NCI-H82 treated with DMSO at 0.1 percent for 48 hours (cell line): ENCODE data around the gene SLC13A3.

Experiments
- DNase-seq: peaks from one replicate; lab custom pipeline; 2025; ENCODE audit not compliant: unreplicated experiment; lab: John Stamatoyannopoulos, UW

Gene SLC13A3, protein sequence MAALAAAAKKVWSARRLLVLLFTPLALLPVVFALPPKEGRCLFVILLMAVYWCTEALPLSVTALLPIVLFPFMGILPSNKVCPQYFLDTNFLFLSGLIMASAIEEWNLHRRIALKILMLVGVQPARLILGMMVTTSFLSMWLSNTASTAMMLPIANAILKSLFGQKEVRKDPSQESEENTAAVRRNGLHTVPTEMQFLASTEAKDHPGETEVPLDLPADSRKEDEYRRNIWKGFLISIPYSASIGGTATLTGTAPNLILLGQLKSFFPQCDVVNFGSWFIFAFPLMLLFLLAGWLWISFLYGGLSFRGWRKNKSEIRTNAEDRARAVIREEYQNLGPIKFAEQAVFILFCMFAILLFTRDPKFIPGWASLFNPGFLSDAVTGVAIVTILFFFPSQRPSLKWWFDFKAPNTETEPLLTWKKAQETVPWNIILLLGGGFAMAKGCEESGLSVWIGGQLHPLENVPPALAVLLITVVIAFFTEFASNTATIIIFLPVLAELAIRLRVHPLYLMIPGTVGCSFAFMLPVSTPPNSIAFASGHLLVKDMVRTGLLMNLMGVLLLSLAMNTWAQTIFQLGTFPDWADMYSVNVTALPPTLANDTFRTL

DNA sequence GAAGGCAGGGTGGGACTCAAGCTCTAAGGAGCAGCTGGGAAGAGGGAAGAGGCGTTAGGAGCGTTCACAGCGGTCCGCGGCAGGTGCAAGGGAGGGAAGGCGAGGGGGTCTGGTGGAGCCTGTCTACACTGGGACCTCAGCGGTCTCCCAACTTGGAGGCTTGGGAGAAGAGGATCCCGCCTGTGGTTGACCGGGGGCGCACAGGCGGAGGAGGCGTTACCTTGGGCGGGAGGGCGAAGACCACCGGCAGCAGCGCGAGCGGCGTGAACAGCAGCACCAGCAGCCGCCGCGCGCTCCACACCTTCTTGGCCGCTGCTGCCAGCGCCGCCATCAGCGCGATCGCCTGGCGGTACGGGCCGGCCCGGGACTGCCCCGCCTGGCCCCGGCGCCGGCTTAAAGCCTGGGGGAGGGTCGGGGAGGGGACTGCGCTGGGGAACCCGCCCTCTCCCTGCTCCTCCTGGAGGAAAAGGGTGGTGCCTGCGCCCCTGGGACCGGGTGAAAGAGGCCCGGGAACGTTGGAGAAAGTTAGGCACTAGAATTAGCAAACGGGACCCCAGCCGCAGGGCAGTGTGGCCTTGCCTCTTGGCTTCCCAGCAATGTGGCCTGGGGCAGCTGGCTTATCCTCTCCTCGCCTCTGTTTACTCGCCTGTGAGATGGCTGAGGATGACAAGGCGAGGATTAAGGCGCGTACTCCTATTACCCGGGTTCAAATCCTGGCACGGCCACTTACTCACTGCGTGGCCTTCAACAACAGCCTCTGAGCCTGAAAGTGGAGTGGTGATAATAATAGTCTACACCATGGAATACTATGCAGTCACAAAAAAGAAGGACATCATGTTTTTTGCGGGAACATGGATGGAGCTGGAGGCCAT is at the start of gene SLC13A3:
SLC13A3 (minus strand) TSS at position 369 of the 872 bp plus-strand sequence; CDS start at position 331, 38 bp downstream.
- no peak for DNase-seq

DNA sequence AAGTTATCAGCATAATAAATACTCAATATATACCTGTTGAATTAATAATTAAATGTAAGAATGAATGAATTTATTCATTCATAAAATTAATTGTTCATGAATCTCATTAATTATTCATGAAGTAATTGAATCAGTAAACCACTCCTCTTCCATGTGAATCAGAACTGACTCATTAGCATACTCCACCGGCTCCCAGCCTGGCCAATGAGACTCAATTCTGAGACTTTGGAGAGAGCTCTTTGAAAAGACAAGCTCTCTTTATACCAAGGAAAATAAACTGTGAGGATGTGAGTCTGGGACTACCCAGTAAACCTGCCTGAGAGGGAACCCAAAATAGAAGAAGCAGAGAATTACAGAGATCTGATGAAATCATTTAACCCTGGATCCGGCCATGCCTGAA is 49.8 kb upstream of the SLC13A3 start:
- DNase-seq: no peak

GRCh38 chr20:46700481-46700880 is 49.2 kb upstream of the SLC13A3 start:
- no peak for DNase-seq

DNA sequence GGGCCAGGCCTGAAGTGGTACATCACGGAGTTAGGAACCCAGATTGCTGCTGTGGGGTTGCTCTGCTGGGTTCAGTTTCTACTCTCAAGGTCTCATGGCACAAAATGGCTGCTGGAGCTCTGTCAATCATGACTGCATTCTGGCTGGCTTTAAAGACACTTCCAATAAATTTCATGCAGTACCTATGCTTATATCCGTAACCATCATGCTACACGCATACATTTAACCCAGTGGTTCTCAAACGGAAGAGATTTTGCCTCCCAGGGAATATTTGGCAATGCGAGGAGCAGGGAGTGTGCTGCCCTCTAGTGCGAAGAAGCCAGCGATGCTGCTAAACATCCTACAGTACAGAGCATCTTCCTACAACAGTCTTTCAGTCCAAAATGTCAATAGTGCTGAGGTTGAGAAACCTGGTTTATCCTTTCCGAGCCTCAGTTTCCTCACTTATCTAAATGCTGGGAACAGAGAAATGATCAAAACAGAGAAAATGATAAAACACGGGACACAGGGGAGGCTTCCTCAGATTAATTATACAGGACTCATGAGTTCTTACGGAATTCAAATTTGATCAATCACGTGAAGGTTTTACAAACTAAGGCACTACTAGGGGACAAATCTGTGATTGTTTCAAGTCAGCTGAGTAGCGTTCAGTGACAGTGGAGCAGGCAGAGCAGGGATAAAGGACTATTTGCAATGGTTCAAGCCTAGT is 48.5 kb upstream of the SLC13A3 start:
- no peak for DNase-seq

DNA sequence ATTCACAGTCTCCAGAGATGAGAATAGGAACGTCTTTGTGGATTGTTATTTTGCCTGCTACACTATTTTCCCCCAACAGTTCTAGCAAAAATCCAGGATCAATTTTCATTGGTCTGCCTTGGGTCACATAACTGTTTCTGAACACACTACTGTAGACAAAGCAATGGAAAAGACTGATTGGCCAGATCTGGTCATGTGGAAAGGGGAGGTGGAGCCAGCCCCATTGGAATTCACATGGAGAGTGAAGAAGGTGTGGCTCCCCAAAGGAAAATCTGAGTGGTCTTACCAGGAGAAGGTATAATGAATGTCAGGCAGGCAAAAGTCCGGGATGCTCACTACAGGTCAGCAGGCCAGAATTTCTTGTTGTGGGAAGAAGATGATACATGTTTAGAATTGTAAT is 47.5 kb upstream of the SLC13A3 start:
- DNase-seq: no peak

- no peak for DNase-seq
Measured at GRCh38 chr20:46696791-46697279, 45.6 kb upstream of the SLC13A3 start.

DNA sequence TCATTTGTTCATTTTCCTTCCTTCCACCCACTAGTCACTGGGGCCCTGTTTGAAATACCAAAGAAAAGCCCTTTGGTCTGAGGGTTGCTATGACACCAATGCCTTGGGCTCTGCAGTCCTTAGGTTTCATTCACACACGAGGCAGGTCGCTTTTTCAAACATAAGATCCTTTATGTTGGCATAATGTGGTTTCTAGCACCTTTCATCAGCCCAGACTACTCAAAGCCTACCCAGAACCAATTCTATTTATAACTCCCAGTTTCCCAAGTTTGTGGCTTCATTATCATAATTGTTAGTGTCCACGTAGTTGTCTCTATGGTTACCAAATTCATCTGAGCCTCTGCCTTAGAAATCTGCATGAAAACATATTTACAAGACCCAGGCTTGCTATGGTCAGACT is 44.6 kb upstream of the SLC13A3 start:
- no peak for DNase-seq

DNA sequence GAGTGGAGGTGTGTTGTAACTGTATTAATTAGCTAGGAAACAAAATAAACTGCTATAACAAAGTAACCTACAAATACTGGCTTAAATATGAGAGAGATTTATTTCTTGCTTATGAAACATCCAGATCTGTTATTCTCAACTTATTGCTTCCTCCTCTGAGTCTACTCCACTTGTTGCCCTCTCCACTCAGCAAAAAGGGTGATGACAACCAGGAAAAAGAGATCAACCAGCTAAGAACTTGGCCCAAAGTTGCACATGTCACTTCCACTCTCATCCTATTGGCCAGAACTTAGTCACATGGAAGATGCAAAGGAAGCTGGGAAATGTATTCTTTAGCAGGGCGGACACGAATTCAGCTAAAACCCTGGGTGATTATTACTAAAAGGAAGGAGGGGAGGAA is 43.2 kb upstream of the SLC13A3 start:
- DNase-seq: peak; percentile 63

GRCh38 chr20:46691196-46691595 is 39.9 kb upstream of the SLC13A3 start:
- no peak for DNase-seq

DNA sequence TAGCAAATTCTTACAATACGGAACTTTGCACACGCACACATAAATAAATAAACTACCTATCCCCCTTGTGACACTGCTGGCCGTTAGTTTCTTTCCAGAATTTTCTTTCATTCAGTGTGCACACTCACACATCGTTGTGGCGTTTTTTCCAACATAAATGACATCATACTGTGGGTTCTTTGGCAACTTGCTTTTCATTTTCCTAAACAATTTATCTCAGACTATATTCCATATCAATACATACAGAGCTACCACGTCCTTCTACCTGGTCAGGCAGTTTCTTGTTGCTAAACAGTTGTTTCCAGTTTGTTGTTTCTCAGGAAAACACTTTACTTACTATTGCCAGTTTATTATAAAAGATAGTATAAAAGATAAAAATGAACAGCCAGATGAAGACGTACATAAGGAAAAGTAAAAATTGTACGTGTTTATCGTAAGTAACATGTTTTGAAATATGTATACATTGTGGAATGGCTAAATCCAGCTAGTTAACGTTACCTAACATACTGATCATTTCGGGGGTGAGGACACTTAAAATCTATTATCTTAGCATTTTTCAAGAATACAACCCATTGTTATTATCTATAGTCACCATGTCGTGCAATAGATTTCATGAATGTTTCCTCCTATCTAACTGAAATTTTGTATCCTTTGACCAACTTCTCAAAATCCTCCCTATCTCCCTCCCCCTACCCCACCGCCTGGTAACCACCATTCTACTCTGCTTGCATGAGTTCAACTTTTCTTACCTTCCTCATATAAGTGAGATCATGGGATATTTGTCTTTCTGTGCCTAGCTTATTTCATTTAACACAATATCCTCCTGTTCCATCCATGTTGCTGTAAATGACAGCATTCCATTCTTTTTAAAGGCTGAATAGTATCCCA is 39.2 kb upstream of the SLC13A3 start:
- DNase-seq: no peak

GRCh38 chr20:46689754-46690085 is 38.5 kb upstream of the SLC13A3 start:
- DNase-seq: no peak

GRCh38 chr20:46689082-46689753 is 38.0 kb upstream of the SLC13A3 start, which contains the start of gene TP53RK:
TP53RK (minus strand) TSS chr20:46689444; CDS start chr20:46689414, 30 bp downstream.
- peak; percentile 99 for DNase-seq

DNA sequence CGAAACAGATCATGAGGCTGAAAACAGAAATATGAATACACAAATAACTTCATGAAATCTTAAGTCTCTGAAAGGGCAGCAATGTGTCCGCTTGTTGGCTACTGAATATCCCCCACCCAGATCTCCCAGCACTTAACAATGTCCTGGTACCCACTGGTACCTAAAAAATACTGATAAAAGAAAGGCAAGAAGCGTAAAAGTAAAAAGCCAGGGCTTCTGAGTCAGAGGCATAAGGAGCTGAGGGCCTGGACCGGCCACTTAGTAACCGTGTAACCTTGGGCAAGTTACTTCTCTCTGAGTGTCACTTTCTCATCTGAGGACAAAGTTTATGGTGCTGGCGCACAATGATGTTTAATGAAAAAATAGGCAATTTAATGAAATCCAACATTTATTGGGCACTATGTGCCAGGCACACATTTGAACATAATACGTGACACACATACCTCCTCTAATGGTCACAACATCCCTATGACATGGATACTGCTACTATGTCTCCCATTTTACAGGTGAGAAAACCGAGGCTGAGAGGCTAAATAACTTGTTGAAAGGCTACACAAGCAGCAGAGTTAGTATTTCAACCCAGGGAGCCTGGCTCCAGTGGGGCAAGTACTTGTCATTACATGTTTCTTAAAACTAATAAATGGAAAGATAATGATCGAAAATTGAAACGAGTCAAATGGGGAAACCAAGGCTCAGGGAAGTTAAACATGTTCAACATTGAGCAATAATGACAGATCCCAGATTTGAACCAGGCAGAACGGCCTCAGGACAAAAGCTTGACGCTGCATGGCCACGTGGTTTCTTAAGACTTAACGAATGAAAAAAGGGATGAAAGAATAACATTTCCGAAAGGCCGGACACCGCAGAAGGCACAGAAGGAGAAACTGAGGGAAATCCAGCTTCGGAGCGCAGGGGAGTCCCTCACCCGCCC is 37.2 kb upstream of the SLC13A3 start:
- peak; percentile 15 for DNase-seq

DNA sequence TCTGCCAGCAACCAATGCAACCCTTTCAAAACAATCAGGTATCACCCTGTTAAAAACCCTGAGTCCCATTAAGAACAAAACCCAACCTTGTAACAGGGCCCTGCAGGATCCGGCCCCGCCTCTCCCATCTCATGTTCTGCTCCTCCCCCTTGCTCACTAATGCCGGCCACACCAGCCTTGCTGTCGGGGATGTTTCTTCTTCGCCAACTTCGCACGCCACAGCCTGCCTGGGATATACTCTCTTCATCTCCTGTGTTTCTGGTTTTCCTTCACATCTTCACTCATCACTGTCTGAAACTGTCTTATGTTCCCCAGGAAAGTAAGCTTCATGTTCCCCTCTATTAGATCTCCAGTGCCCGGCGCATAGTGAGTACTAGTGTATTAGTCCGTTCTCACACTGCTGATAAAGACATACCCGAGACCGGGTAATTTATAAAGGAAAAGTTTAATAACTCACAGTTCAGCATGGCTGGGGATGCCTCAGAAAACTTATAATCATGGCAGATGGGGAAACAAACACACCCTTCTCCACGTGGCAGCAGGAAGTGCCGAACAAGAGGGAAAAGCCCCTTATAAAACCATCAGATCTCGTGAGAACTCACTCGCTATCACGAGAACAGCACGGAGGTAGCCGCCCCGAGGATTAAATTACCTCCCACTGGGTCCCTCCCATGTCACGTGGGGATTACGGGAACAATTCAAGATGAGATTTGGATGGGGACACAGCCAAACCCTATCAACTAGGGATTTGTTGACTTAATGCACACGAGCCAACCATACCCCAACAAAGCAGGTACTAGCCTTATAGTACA is 32.9 kb upstream of the SLC13A3 start:
- peak; percentile 93 for DNase-seq

DNA sequence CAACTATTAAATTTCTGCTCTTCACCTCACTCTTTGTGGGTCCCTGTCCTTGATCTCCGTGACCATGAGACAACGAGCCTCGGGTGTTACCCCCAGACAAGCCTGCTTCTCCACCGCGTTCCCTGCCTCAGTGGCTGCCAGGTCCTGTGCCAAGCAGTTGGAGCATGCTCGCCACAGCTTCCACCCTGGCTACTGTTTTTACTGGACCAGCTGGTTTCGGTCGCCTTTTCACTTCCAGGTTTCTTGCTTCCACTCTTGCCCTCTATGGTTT is 32.3 kb upstream of the SLC13A3 start:
- DNase-seq: no peak

DNA sequence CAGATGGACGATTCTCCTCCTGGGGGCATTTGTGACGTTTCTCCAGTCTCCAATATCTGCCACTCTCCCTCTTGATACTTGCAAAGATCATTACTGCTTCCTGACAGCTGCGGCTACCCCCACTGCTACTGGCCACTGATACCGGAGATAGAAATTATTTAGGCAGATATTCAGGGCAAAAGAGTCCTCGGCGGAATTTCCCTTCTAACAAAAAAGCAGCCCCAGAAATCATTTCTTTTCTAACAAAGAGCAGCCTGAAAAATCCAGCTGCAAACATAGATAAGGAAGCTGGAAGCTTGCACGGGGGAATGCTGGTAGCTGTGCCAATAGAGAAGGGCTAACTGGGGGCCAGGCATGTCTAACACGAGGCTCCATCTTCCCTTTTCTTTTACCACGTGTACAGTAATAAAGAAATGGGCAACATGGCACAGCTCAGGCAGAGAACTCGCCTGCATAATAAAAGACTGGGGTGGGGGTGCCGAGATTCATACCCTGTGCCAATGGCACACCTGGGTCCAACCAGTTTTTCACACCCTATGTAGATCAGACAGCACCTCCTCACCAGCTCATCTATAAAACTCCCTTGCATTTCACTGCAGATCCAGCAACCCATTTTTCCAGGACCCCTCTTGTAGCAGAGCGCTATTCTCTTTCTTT is 31.9 kb upstream of the SLC13A3 start:
- no peak for DNase-seq
